ENCODE results near the gene SCAP. TPM values are rescaled to one million over a fixed set of nuclear protein-coding genes. Genes with fewer than 3 reads are reported as not detected.

The SCAP gene
- total RNA-seq, 1 experiment from 2014 or later, result 67.6 TPM

DNA sequence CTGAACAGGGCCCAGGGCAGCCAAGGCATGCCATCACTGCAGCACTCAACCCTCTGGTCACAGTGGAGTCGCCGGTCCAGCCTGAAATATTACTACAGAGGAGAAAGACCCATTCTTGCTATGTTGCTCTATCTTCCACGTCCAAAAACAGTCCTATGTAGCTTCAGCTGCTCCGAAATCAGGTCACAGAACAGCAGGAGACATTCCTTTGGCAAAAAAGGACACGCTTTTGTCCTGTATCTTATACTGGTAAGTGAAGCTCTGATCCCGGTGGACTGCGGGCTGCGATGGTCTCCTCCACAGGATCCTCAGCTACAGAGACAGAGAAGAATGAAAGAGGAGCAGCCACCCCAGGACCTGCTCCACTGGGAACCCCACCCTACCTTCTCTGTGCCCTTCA lies 20.1 kb upstream of the SCAP start:
- ChIA-PET CTCF (no interaction called here), RAD21 (ENCODE audit: low non-redundant PET in 1 of 2, low total read pairs in 2 of 2, uncharacterized antibody in 2 of 2, unreplicated experiment in 2 of 2) (no interaction called here), POLR2A (no interaction called here)
- ATAC-seq, result no peak
- Histone ChIP-seq H3K9ac (ENCODE audit: low read length) (no peak overlapping the region), H3K9me3 (ENCODE audit: control insufficient read depth in 1 of 2, insufficient read depth in 1 of 2, low read depth in 1 of 2, low read length in 2 of 2) (no peaks in the 10 kb centered on the region), H2AFZ (ENCODE audit: low read depth, low read length, poor library complexity, severe bottlenecking) (no peak overlapping the region), H3K36me3 (ENCODE audit: control insufficient read depth in 1 of 2, insufficient read depth in 2 of 2, low read length in 2 of 2) (peaks cover 11 to 30% of the 10 kb centered on the region in 2 experiments; a peak in 3 of 4 replicates), H3K79me2 (ENCODE audit: insufficient read depth, low read length) (no peaks in the 10 kb centered on the region), H3K4me2 (ENCODE audit: low read length) (no peak overlapping the region), H3K27me3 (ENCODE audit: insufficient read depth, low read length) (no peaks in the 10 kb centered on the region), H3K27ac (ENCODE audit: low read depth, low read length) (no peak overlapping the region), H3K9me2 (ENCODE audit: insufficient read depth) (no peaks in the 10 kb centered on the region), H4K20me1 (ENCODE audit: insufficient read depth) (no peaks in the 10 kb centered on the region), H3K4me3 (replicated peaks in 1 of 2; ENCODE audit: low read depth in 1 of 2, low read length in 2 of 2) (no peak overlapping the region), H3K4me1 (ENCODE audit: control insufficient read depth in 1 of 2, insufficient read depth in 2 of 2, low read length in 2 of 2) (peaks cover 0 to 7% of the 10 kb centered on the region in 2 experiments; a peak in 2 of 4 replicates)
- intact Hi-C loops (cut with micrococcal nuclease), result no loop called here
- DNase-seq (ENCODE audit: low read depth, low spot score), result no peak
- BruUV-seq (replicated peaks), result no TSS peak
- TF ChIP-seq, protein P1, sequence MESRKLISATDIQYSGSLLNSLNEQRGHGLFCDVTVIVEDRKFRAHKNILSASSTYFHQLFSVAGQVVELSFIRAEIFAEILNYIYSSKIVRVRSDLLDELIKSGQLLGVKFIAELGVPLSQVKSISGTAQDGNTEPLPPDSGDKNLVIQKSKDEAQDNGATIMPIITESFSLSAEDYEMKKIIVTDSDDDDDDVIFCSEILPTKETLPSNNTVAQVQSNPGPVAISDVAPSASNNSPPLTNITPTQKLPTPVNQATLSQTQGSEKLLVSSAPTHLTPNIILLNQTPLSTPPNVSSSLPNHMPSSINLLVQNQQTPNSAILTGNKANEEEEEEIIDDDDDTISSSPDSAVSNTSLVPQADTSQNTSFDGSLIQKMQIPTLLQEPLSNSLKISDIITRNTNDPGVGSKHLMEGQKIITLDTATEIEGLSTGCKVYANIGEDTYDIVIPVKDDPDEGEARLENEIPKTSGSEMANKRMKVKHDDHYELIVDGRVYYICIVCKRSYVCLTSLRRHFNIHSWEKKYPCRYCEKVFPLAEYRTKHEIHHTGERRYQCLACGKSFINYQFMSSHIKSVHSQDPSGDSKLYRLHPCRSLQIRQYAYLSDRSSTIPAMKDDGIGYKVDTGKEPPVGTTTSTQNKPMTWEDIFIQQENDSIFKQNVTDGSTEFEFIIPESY (IDR thresholded peaks at IDR 0.05; ENCODE audit: extremely low read depth, insufficient replicate concordance, low read length), result no peak
- TF ChIP-seq ELF1 (IDR thresholded peaks at IDR 0.05; ENCODE audit: borderline replicate concordance, low read depth) (no peak), JUND (IDR thresholded peaks at IDR 0.05) (no peak), EZH2phosphoT487 (IDR thresholded peaks at IDR 0.05; ENCODE audit: borderline replicate concordance) (no peak), YY1 (IDR thresholded peaks at IDR 0.05; ENCODE audit: extremely low read depth, insufficient replicate concordance, low read depth, low read length) (no peak), FOSL1 (IDR thresholded peaks at IDR 0.05; ENCODE audit: low read depth) (no peak), RAD21 (IDR thresholded peaks at IDR 0.05; ENCODE audit: low read depth) (no peak), SRF (IDR thresholded peaks at IDR 0.05; ENCODE audit: low read depth) (no peak)
- TF ChIP-seq, protein P2, sequence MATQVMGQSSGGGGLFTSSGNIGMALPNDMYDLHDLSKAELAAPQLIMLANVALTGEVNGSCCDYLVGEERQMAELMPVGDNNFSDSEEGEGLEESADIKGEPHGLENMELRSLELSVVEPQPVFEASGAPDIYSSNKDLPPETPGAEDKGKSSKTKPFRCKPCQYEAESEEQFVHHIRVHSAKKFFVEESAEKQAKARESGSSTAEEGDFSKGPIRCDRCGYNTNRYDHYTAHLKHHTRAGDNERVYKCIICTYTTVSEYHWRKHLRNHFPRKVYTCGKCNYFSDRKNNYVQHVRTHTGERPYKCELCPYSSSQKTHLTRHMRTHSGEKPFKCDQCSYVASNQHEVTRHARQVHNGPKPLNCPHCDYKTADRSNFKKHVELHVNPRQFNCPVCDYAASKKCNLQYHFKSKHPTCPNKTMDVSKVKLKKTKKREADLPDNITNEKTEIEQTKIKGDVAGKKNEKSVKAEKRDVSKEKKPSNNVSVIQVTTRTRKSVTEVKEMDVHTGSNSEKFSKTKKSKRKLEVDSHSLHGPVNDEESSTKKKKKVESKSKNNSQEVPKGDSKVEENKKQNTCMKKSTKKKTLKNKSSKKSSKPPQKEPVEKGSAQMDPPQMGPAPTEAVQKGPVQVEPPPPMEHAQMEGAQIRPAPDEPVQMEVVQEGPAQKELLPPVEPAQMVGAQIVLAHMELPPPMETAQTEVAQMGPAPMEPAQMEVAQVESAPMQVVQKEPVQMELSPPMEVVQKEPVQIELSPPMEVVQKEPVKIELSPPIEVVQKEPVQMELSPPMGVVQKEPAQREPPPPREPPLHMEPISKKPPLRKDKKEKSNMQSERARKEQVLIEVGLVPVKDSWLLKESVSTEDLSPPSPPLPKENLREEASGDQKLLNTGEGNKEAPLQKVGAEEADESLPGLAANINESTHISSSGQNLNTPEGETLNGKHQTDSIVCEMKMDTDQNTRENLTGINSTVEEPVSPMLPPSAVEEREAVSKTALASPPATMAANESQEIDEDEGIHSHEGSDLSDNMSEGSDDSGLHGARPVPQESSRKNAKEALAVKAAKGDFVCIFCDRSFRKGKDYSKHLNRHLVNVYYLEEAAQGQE (IDR thresholded peaks at IDR 0.05; ENCODE audit: low read depth), result no peak
- TF ChIP-seq, protein P3, sequence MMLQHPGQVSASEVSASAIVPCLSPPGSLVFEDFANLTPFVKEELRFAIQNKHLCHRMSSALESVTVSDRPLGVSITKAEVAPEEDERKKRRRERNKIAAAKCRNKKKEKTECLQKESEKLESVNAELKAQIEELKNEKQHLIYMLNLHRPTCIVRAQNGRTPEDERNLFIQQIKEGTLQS (IDR thresholded peaks at IDR 0.05), result no peak
- TF ChIP-seq, protein P4, sequence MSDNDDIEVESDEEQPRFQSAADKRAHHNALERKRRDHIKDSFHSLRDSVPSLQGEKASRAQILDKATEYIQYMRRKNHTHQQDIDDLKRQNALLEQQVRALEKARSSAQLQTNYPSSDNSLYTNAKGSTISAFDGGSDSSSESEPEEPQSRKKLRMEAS (IDR thresholded peaks at IDR 0.05), result no peak

All from HCT116 (cell line).